H1 (cell line): ENCODE data around the gene MAGI2. TPM values are rescaled to one million over a fixed set of nuclear protein-coding genes. Genes with fewer than 3 reads are reported as not detected.

Source experiments
- SIRT6 ChIP-seq: IDR thresholded peaks from one replicate; pipeline ENCODE4 v1.7.1; 2012; ENCODE audit warnings: low read length, inconsistent platforms
- SP1 ChIP-seq: IDR thresholded peaks from 2 replicates; pipeline ENCODE4 v1.6.1; 2011; ENCODE audit warnings: low read depth, low read length
- SUZ12 ChIP-seq: fragments of 200-600 bp; sonication (generic); IDR thresholded peaks from 2 replicates; pipeline ENCODE4 v1.6.1; 2012; ENCODE audit warnings: mild to moderate bottlenecking, inconsistent platforms, low read length, moderate library complexity, mixed read lengths
- TAF7 ChIP-seq: optimal IDR thresholded peaks from 2 replicates; pipeline ENCODE3; 2011; ENCODE audit warnings: low read depth, mild to moderate bottlenecking, inconsistent platforms, low read length, moderate library complexity, borderline replicate concordance
- polyA plus RNA-seq, 7 experiments: library from polyadenylated mRNA; depleted of rRNA in 3 of 7; stranded (reverse) in 5 of 7; unstranded in 2 of 7; fragments of >200 nt in 5 of 7; fragments of 200-250 nt in 2 of 7; gene quantifications; 1 replicate in 5 of 7; 2 replicates in 1 of 7; 4 replicates in 1 of 7; pipeline versions ENCODE4 v1.2.1 to v1.2.3, GENCODE V29; 2011 to 2013; ENCODE audit warnings: missing spikeins in 2 of 7, mixed read lengths in 2 of 7
- total RNA-seq: library from RNA; stranded (reverse); fragmentation: NEBNext Ultra II Directional; extraction: Animal tissue kit (Norgen Biotek cat#: 25700); gene quantifications from 2 replicates; pipeline ENCODE4 v1.2.1, GENCODE V29; 2021

MAGI2 gene
- total and polyA plus RNA-seq, 2 of the 8 experiments (the other 6 are each of a cell fraction or from before 2014, with no cell fraction given) = 6.0 to 27.3 TPM

GRCh38 chr7:79430391-79430790 lies 23.1 kb downstream of the MAGI2 start (continued):
- TF ChIP-seq TAF7 = no peak
- TF ChIP-seq SIRT6 = no peak
- TF ChIP-seq SP1 = no peak
- TF ChIP-seq SUZ12 = no peak
